Suppressor macrophage treated with lipopolysaccharide for 1 hour (primary cell): Measurements from ENCODE around the gene MBD5.
A peak's percentile ranks its signal among the peaks of the same experiment; 100 is the strongest.

Experiments
- DNase-seq, 3 donors: peaks; one replicate each; pipeline ENCODE4 v3.0.0-alpha.2; 2020 to 2022

Gene MBD5

DNA sequence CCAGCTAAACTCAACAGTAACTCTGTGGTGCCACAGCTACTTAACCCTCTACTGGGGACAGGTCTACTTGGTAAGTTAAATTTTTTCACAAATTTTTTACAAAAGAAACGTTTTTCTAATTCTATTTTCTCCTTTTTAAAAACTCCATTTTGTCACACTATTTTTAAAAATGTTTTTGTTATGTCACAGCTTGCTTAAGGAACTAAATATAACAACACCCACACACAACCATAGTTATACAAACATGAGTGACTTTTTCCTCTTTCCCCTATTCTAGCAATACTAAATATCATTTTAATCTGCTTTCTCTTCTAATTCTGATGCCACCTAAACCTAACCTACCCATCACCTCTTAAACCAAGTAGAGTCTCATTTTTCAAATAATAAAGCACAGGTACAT is 463.2 kb downstream of the MBD5 start:
- DNase-seq = peak; percentile 3 to 42 (median 38)

GRCh38 chr2:148486655-148487054 is 465.8 kb downstream of the MBD5 start:
- DNase-seq = no peak

DNA sequence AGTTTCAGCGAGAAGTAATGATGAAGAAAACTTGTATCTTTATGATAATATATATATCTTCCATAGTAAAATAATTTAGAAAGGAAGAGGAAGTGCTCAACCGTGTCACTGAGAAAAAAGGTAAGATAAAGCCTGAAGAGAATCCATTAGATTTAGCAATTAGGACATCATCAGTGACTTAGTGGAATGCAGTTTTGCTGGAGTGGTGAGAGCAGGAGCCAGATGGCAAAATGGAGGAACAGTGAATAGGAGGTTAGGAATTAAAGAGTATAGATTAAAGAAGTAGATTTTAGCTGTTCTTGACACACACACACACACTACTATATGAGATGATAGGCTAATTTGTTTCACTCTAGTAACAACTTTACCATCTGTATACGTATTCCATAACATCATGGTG is 466.5 kb downstream of the MBD5 start:
- no peak for DNase-seq

DNA sequence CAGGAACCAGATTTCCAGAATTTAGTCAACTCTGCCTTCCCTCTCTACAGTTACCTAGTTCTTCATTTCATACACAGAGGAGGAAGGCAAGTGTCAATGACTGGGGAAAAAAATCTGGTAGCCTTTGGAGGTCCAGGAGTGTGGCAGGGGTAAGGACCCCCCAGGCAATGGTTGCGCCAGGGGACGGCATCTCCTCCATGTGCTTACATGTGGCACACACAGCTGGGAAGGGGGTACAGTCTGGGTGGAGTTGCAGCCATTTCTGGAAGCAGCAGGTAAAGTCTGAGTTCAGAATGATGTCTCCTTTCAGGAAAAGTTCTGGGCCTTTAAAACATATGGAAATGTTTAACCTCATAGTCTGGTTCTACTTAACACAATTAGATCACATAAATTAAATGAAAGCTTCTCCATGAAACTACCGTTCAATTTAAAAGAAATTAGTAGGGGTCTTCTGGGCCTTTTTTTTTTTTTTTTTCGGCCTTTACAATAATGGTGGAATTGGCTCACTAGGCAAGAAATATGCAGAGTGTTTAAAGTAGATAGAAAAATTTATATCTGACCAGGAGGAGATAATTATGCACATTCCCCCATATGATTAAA is 470.0 kb downstream of the MBD5 start:
- DNase-seq = no peak

- DNase-seq = peak in 1 of 3 donors; percentile 12
Measured at GRCh38 chr2:148493822-148494563, 473.1 kb downstream of the MBD5 start.

- no peak for DNase-seq
Measured at GRCh38 chr2:148495586-148495985, 474.7 kb downstream of the MBD5 start.

DNA sequence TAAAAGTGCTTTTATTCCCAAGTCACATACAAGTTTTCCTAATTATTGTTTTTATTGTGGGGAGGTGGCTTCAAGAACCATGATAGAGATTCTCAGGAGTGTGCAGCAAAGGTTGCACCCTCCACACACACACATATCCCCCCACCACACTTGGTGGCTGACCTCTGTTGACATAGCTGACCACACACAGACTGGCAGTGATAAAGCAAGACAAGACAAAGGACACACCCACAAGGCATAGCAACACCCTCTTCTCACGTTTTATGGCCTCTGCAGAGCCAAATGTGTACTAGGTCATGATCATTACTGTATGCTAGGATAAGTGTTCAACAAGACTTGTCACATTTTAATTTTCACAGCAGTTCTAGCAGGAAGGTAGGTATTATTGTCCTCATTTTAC is 480.7 kb downstream of the MBD5 start:
- DNase-seq = no peak

GRCh38 chr2:148503516-148503915 is 482.6 kb downstream of the MBD5 start:
- no peak for DNase-seq

- no peak for DNase-seq
Measured at GRCh38 chr2:148507970-148508369, 487.1 kb downstream of the MBD5 start.

GRCh38 chr2:148508878-148509287 is 488.0 kb downstream of the MBD5 start:
- no peak for DNase-seq

GRCh38 chr2:148509288-148509902 is 488.5 kb downstream of the MBD5 start:
- peak; percentile 84 to 89 (median 86) for DNase-seq

GRCh38 chr2:148511883-148512282 is 491.0 kb downstream of the MBD5 start:
- DNase-seq = no peak

- DNase-seq = no peak
Measured at GRCh38 chr2:148512501-148512900, 491.6 kb downstream of the MBD5 start.

DNA sequence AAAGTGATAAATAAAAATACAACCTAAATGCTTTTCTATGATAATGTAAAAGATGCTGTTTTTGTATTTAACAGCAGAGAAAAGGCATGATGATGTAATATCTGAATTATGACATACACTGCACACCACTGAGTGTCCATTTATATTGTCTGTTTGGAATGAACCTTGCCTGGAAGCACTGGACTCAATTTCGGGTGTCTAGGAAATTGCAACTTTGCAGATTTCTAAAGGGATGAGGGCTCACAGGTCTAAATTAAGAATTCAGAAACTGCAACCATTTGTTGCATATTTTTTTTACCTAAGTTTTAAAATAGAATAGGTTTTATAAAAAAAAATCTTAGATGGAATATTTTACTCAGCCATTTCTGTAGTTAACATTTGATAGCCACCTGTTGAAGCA is 492.5 kb downstream of the MBD5 start:
- no peak for DNase-seq

- no peak for DNase-seq
Measured at GRCh38 chr2:148515120-148515519, 494.2 kb downstream of the MBD5 start.

DNA sequence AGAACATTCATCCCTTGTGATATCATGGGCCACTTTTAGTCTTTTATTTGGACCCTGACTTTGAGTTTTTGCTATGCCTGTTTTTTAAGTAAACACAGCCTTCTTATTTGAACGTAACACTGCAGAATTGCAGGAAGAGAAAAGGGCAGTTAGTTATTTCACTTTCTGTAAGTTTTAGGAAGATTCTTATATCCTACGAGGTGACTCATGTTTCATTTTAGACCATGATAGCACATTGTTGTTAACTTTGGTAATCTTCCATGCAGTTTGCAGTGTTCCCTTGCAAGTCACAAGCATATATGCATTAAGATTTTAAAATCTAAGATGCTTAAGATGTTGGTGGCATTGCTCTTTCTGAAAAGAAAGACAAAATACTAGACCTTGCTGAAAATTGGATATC is 495.1 kb downstream of the MBD5 start:
- peak in 1 of 3 donors; percentile 19 for DNase-seq

DNA sequence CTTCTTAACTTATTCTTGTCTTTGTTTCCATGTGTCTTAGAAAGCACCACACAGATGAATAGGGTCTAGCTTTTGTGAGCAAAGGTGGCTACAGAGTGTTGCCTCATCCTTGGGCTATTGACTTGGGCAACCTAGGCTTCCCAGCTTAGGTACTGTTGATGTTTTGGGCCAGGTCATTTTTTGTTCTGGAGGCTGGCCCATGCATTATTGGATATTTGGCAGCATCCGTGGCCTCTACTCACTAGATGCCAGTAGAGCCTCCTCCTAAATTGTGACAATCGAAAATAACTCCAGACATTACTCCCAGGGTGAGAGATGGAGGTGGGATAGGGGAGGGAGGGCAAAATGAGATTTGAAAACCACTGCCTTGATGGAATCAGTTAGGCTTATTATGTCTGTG is 496.4 kb downstream of the MBD5 start:
- DNase-seq = no peak

- no peak for DNase-seq
Measured at GRCh38 chr2:148517822-148518221, 496.9 kb downstream of the MBD5 start.

GRCh38 chr2:148519013-148519412 is 498.1 kb downstream of the MBD5 start:
- DNase-seq = no peak

DNA sequence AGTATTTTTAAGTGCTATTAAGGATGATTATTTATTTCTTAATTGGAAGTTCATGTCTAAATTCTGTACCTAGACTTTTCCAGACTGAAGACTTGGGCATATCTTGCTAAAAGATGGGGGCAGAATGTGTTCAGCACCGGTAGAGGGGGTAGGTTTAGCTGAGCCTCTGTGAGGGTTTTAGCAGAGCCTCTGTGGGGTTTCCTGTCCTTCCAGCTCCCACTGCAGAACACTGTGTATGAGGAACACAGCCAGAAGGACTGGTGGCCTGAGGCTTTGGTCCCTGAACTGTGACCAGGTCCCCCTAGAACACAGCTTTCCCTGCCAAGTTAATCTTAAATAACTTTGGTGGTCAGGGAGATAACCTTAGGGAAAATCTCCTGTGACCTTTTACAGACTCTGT is 500.3 kb downstream of the MBD5 start:
- no peak for DNase-seq

DNA sequence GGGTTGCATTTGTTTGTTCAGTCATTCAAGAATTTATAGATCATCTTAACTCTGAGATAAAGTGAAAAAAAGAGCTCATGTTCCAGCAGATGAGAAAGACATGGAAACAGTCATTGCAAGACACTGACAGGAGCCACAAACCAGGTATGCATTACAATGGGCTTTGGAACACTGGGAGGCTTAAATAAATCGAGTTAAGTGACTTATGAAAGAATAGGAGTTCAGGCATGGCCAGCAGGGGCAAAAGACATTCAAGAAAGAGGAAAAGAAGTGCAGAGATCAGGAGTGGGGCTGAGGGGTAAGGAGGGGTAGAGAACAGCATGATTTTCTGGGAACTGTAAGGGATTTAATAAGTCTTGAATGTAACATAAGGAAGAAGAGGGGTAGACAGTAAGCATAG is 502.4 kb downstream of the MBD5 start:
- DNase-seq = no peak

DNA sequence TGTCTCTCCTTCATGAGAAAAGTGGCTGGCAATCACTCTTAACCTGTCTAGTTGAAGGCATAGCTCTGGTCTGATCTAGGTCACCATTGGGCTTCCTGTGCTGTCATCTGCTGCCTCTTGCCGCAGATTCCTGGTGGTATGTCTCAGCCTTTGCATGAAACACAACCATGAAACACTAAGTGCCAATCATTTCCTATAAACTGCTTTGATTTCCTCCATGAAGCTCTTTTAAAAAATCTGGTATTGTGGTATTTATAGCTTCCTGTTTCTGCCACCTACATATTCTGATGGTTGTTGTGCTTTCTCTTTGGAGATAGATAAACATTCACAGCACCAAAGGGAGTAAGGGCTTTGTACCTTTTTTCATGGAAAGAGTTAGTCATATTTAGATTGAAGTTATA is 503.6 kb downstream of the MBD5 start:
- peak; percentile 27 to 70 (median 44) for DNase-seq

DNA sequence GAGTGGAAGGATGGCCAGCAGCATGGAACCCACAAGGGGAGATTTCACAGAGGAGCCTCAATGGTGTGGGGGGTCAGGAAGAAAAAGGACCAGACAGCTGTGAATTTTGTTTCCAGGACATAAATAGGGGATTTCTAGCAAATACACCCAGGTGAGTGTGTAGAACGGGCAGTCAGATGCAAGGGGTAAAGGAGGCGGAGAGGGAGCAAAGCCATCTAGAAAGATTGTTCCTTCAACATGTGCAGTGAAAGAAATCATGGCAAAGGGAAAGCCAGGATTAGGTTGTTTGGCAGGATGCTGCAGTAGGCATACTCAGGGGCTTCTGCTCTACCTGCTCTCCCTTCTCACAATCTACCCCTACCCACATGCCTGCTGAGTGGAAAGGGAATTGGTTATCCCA is 504.2 kb downstream of the MBD5 start:
- DNase-seq = no peak
